Panc1 (cell line): ENCODE results near the gene HBS1L. TPM values are rescaled to one million over a fixed set of nuclear protein-coding genes. Genes with fewer than 3 reads are reported as not detected.

Experiments
- ATAC-seq: fragments of 200-7000 bp; cut with Tn5 transposase; 2 replicates; pipeline ENCODE4 v1.9.1; 2020; ENCODE audit warnings: mild to moderate bottlenecking, moderate library complexity
- BruUV-seq: library from RNA; stranded (reverse); fragments of 400-500 nt; replicated peaks from 2 replicates; lab custom pipeline; 2021; lab: Mats Ljungman, UMichigan
- CTCF ChIA-PET: fragments of 300-600 bp; sonication (Branson Sonifier 250); formaldehyde crosslinking; loops from one replicate; lab custom pipeline; 2022; ENCODE audit warnings: antibody characterized with exemption; lab: Charles Lee
- POLR2A ChIA-PET: fragments of 300-600 bp; sonication (Branson Sonifier 250); formaldehyde crosslinking; loops from one replicate; lab custom pipeline; 2022; ENCODE audit warnings: antibody characterized with exemption; lab: Charles Lee
- DNase-seq: peaks from one replicate; pipeline ENCODE4 v3.0.0-alpha.2; 2010; ENCODE audit warnings: low read depth, low spot score
- H3K27ac ChIP-seq: 2 replicates; pipeline ENCODE4 v1.5.1; 2011; ENCODE audit warnings: mild to moderate bottlenecking, low read length, inconsistent platforms
- H3K27me3 ChIP-seq: fragments of 200-500 bp; sonication (Bioruptor generic); 2 replicates; pipeline ENCODE4 v1.6.0; 2014; ENCODE audit warnings: low read length, inconsistent platforms; ENCODE audit not compliant: control insufficient read depth, insufficient read depth
- H3K36me3 ChIP-seq: fragments of 200-500 bp; sonication (Bioruptor generic); 2 replicates; pipeline ENCODE4 v1.5.1; 2014; ENCODE audit warnings: inconsistent platforms, mild to moderate bottlenecking, low read length, moderate library complexity; ENCODE audit not compliant: control insufficient read depth, insufficient read depth
- H3K4me1 ChIP-seq: 2 replicates; pipeline ENCODE4 v1.5.1; 2011; ENCODE audit warnings: inconsistent platforms, mild to moderate bottlenecking, low read length, moderate library complexity; ENCODE audit not compliant: control insufficient read depth, insufficient read depth
- H3K4me3 ChIP-seq, 2 experiments: 2 replicates each; pipeline ENCODE4 v1.5.1; 2011 to 2012; ENCODE audit warnings: low read depth in 2 of 2, low read length in 2 of 2, mild to moderate bottlenecking in 2 of 2, inconsistent platforms in 1 of 2, moderate library complexity in 1 of 2
- H3K9me3 ChIP-seq: fragments of 200-500 bp; sonication (Bioruptor generic); 2 replicates; pipeline ENCODE4 v1.5.1; 2014; ENCODE audit warnings: low read depth, mild to moderate bottlenecking, inconsistent platforms, low read length, moderate library complexity; ENCODE audit not compliant: control insufficient read depth, insufficient read depth
- CTCF ChIP-seq: fragments of 450-650 bp; IDR thresholded peaks from 2 replicates; pipeline ENCODE4 v1.5.1; 2017; ENCODE audit warnings: mild to moderate bottlenecking
- POLR2AphosphoS5 ChIP-seq: IDR thresholded peaks from 2 replicates; pipeline ENCODE4 v1.6.1; 2012; ENCODE audit warnings: mild to moderate bottlenecking, low read depth, low read length, moderate library complexity
- SIN3A ChIP-seq: IDR thresholded peaks from 2 replicates; pipeline ENCODE4 v1.6.1; 2012; ENCODE audit warnings: low read depth, mild to moderate bottlenecking, low read length, moderate library complexity, borderline replicate concordance; ENCODE audit not compliant: insufficient read depth
- TCF7L2 ChIP-seq: IDR thresholded peaks from 2 replicates; pipeline ENCODE4 v1.6.1; 2011; ENCODE audit warnings: mild to moderate bottlenecking, low read depth, low read length, inconsistent platforms
- in situ Hi-C: cut with HindIII; loops from 2 replicates; pipeline ENCODE4 v1.10.0; 2016; ENCODE audit warnings: low sequenced_read_pairs, low pct_unique_long_range_greater_than_20kb
- intact Hi-C: fragments of 100-400 bp; cut with micrococcal nuclease; formaldehyde crosslinking; loops from one replicate; pipeline ENCODE4 v1.10.0; 2022; ENCODE audit not compliant: unreplicated experiment
- total RNA-seq: library from RNA; stranded (reverse); gene quantifications from one replicate; pipeline ENCODE4 v1.2.1, GENCODE V29; 2021; ENCODE audit not compliant: unreplicated experiment
- TF ChIP-seq, protein P1 (sequence below), 2 experiments: IDR thresholded peaks; 2 replicates each; pipeline ENCODE4 v1.6.1; 2011 to 2012; ENCODE audit warnings: low read depth in 2 of 2, control low read depth in 1 of 2, low read length in 1 of 2, mild to moderate bottlenecking in 1 of 2, moderate library complexity in 1 of 2; ENCODE audit not compliant: insufficient read depth in 1 of 2

The HBS1L gene
- total RNA-seq, 1 experiment from 2014 or later: 79.2 TPM

DNA sequence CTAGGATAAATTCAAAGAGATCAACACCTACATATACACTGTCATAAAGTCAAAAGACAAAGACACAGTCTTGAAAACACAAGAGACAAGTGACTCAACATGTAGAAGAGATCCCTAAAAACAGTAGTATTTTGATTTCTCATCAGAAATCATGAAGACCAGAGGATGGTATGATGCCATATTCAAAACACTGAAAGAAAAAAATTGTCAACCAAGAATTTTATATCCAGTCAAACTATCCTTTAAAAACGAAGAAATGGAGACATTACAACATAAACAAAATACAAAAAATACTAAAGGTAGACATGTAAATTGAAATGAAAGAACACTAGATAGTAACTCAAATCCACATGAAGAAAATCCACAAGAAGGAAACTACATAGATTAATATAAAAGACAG lies 27.3 kb upstream of the HBS1L start:
- Histone ChIP-seq H3K9me3 (0 out of 2 replicates have a peak, but pooled peaks cover 6% of the 10 kb centered on the region), H3K4me1 (no peaks in the 10 kb centered on the region), H3K27me3 (peaks cover 6% of the 10 kb centered on the region; the same call in 1 of the 2 replicates), H3K36me3 (no peaks in the 10 kb centered on the region), H3K27ac (no peak overlapping the region), H3K4me3 (no peak overlapping the region)
- DNase-seq (no peak), ATAC-seq (no peak)
- in situ Hi-C loops (no loop called here), intact Hi-C loops (no loop called here)
- no TSS peak for BruUV-seq
- POLR2A ChIA-PET: no interaction called here
- CTCF ChIA-PET: no interaction called here
- no peak for TF ChIP-seq SIN3A
- TF ChIP-seq POLR2AphosphoS5: no peak
- no peak for TF ChIP-seq CTCF
- no peak for TF ChIP-seq TCF7L2
- TF ChIP-seq, protein P1, sequence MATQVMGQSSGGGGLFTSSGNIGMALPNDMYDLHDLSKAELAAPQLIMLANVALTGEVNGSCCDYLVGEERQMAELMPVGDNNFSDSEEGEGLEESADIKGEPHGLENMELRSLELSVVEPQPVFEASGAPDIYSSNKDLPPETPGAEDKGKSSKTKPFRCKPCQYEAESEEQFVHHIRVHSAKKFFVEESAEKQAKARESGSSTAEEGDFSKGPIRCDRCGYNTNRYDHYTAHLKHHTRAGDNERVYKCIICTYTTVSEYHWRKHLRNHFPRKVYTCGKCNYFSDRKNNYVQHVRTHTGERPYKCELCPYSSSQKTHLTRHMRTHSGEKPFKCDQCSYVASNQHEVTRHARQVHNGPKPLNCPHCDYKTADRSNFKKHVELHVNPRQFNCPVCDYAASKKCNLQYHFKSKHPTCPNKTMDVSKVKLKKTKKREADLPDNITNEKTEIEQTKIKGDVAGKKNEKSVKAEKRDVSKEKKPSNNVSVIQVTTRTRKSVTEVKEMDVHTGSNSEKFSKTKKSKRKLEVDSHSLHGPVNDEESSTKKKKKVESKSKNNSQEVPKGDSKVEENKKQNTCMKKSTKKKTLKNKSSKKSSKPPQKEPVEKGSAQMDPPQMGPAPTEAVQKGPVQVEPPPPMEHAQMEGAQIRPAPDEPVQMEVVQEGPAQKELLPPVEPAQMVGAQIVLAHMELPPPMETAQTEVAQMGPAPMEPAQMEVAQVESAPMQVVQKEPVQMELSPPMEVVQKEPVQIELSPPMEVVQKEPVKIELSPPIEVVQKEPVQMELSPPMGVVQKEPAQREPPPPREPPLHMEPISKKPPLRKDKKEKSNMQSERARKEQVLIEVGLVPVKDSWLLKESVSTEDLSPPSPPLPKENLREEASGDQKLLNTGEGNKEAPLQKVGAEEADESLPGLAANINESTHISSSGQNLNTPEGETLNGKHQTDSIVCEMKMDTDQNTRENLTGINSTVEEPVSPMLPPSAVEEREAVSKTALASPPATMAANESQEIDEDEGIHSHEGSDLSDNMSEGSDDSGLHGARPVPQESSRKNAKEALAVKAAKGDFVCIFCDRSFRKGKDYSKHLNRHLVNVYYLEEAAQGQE (IDR thresholded peaks at IDR 0.05; ENCODE audit: insufficient read depth in 1 of 2, low read depth in 2 of 2, low read length in 1 of 2): no peak

DNA sequence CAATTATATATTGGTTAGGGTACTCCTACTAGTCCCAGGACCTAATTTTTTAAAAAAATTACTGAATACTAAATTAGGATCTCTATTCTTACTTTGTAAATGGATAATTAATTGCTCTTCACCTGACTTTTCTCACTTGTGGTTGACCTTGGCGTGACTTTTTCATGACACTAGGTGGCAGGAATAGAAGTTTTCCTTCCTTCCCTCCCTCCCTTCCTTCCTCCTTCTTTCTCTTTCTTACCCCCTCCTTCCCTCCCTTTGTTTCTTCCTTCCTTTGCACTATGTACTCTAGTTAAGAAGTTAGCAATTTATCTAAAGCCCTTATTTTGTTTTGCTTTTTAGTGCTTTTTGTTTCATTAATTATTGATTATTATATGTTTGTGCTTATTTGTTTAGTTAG lies 20.4 kb upstream of the HBS1L start:
- H3K27ac ChIP-seq: no peak overlapping the region
- intact Hi-C loops (no loop called here), in situ Hi-C loops (no loop called here)
- no TSS peak for BruUV-seq
- DNase-seq (no peak), ATAC-seq (no peak)
- H3K9me3 ChIP-seq: no peaks in the 10 kb centered on the region
- no peaks in the 10 kb centered on the region; the same call in 1 of the 2 replicates for H3K27me3 ChIP-seq
- no peak; the same call in 1 of the 2 replicates for TF ChIP-seq CTCF
- TF ChIP-seq, protein P1 (IDR thresholded peaks at IDR 0.05; ENCODE audit: insufficient read depth in 1 of 2, low read depth in 2 of 2, low read length in 1 of 2): no peak
- TF ChIP-seq POLR2AphosphoS5: no peak
- TF ChIP-seq SIN3A: no peak
- no peak for TF ChIP-seq TCF7L2
- no peaks in the 10 kb centered on the region for H3K4me1 ChIP-seq
- ChIA-PET POLR2A (no interaction called here), CTCF (no interaction called here)
- no peaks in the 10 kb centered on the region for H3K36me3 ChIP-seq
- no peak overlapping the region for H3K4me3 ChIP-seq
